ENCODE measurements around the gene PRLR.
"Not testable (repeated sequence)": the region's sequence is repeated elsewhere in the genome, so short reads cannot be mapped to it uniquely, and the experiment has no call there.

The PRLR gene

DNA sequence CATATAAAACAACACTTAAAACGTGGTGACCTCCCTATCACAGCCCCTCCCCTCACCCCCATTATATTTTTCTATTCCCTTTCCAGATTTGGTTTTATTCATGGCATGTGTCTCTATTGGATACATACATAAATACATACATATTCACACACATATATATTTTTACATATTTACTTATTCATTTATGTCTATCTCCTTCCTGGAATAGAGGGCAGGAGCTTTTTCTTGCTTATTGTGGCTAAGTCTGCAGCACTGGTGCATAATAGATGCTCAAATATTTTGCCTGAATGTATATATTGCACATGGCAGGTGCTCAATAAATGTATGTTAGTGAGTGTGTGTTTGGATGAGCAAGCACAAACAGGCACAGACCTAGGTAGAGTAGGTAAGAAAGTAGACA lies 185.0 kb downstream of the PRLR start:
- no peak for DNase-seq (ENCODE audit: low spot score)
- TF ChIP-seq, protein P1, sequence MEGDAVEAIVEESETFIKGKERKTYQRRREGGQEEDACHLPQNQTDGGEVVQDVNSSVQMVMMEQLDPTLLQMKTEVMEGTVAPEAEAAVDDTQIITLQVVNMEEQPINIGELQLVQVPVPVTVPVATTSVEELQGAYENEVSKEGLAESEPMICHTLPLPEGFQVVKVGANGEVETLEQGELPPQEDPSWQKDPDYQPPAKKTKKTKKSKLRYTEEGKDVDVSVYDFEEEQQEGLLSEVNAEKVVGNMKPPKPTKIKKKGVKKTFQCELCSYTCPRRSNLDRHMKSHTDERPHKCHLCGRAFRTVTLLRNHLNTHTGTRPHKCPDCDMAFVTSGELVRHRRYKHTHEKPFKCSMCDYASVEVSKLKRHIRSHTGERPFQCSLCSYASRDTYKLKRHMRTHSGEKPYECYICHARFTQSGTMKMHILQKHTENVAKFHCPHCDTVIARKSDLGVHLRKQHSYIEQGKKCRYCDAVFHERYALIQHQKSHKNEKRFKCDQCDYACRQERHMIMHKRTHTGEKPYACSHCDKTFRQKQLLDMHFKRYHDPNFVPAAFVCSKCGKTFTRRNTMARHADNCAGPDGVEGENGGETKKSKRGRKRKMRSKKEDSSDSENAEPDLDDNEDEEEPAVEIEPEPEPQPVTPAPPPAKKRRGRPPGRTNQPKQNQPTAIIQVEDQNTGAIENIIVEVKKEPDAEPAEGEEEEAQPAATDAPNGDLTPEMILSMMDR (IDR thresholded peaks at IDR 0.05; ENCODE audit: extremely low read depth, insufficient read depth, missing control alignments): no peak

GRCh38 chr5:35044649-35045048 lies 185.6 kb downstream of the PRLR start:
- DNase-seq (ENCODE audit: low spot score): no peak
- in situ Hi-C loops (cut with MboI; ENCODE audit: low pct_unique_long_range_greater_than_20kb, low sequenced_read_pairs, unreplicated experiment): no loop called here
- TF ChIP-seq, protein P1 (IDR thresholded peaks at IDR 0.05; ENCODE audit: extremely low read depth, insufficient read depth, missing control alignments): no peak

More for the DNA sequence above, 185.0 kb downstream of the PRLR start:
- in situ Hi-C loops (cut with MboI; ENCODE audit: low pct_unique_long_range_greater_than_20kb, low sequenced_read_pairs, unreplicated experiment): no loop called here

DNA sequence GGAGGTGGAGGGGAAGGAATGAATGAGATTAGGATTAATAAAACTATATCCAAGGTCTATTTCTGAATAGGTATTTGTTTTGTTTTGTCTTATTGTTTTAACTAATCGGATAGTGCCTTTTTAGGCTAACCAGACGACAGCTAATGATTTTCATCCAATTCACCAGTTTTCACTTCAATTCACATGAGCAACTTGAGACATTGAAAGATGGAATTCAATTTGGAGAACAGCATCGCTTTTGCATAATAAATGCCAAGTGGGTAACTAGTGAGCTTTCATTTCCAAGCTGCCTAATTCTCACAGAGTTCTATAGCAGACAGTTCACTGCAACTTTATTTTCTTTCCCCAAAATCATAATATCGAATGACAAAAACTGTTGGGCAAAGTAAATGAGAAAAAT lies 187.5 kb downstream of the PRLR start:
- no peak for DNase-seq (ENCODE audit: low spot score)
- in situ Hi-C loops (cut with MboI; ENCODE audit: low pct_unique_long_range_greater_than_20kb, low sequenced_read_pairs, unreplicated experiment): no loop called here
- TF ChIP-seq, protein P1 (IDR thresholded peaks at IDR 0.05; ENCODE audit: extremely low read depth, insufficient read depth, missing control alignments): no peak

- in situ Hi-C loops (cut with MboI; ENCODE audit: low pct_unique_long_range_greater_than_20kb, low sequenced_read_pairs, unreplicated experiment): no loop called here
- no peak for DNase-seq (ENCODE audit: low spot score)
- TF ChIP-seq, protein P1 (IDR thresholded peaks at IDR 0.05; ENCODE audit: extremely low read depth, insufficient read depth, missing control alignments): no peak
Measured at GRCh38 chr5:35041261-35041660, 189.0 kb downstream of the PRLR start.

DNA sequence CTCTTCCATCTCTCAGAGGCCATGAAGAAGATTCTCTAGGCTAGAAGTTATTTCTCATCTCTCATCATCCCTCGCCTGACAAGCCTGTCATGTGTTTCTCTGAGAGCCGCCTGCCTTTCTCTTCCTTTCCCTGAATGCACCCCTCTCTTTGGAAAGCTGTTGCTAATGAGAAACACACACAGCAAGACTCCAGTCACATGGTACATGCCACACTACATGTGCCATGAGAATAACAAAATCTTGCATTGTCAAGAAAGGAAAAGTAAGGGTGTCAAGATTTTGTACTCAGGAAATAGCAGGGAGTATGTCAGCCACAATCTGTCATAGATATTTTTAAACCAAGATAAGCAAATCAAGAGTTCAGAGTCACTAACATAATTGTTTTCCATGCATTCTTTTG lies 191.4 kb downstream of the PRLR start:
- in situ Hi-C loops (cut with MboI; ENCODE audit: low pct_unique_long_range_greater_than_20kb, low sequenced_read_pairs, unreplicated experiment): no loop called here
- TF ChIP-seq, protein P1 (IDR thresholded peaks at IDR 0.05; ENCODE audit: extremely low read depth, insufficient read depth, missing control alignments): no peak
- DNase-seq (ENCODE audit: low spot score): no peak

DNA sequence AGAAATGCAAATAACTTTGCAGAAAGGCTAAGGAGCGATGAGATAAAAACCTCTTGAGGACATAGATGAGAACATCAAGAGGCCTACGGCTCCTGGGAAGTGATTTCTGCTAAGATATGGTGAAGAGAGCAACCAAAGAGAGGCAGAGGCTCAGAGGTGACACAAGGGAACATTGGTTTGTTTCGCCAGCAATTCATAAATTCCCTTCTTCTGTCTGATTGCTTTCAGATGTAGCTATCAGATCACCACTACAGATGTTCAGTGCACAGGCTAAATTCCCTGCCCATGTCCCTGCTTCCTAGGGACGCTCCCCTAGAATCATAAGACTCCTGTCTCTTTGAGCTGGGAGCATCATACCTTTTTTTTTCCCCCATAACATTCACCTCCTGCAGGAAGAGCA lies 193.8 kb downstream of the PRLR start:
- in situ Hi-C loops (cut with MboI; ENCODE audit: low pct_unique_long_range_greater_than_20kb, low sequenced_read_pairs, unreplicated experiment): no loop called here
- TF ChIP-seq, protein P1 (IDR thresholded peaks at IDR 0.05; ENCODE audit: extremely low read depth, insufficient read depth, missing control alignments): no peak
- no peak for DNase-seq (ENCODE audit: low spot score)

GRCh38 chr5:35035929-35036328 lies 194.4 kb downstream of the PRLR start:
- DNase-seq (ENCODE audit: low spot score); in situ Hi-C loops (cut with MboI; ENCODE audit: low pct_unique_long_range_greater_than_20kb, low sequenced_read_pairs, unreplicated experiment): not testable (repeated sequence)

Measured in GM13977 (cell line).